OCI-LY3 (cell line): ENCODE measurements around the gene C17orf67.

Source experiments
- CTCF ChIP-seq: fragments of 200-600, 300-600 bp; sonication (generic); IDR thresholded peaks from 2 replicates; pipeline ENCODE4 v1.5.1; 2014; ENCODE audit warnings: antibody characterized with exemption, low read length, low read depth
- EZH2phosphoT487 ChIP-seq: fragments of 200-600 bp; shearing (Covaris generic); IDR thresholded peaks from 2 replicates; pipeline ENCODE4 v1.6.1; 2018; ENCODE audit warnings: antibody characterized with exemption, mixed run types, low read depth

GRCh38 chr17:56771975-56772374 lies 61.7 kb downstream of the C17orf67 start:
- TF ChIP-seq CTCF (no peak), EZH2phosphoT487 (no peak)
